Spleen (tissue), 7 donors: ENCODE data around the gene ACTA1.
"Not testable (repeated sequence)": the region's sequence is repeated elsewhere in the genome, so short reads cannot be mapped to it uniquely, and the experiment has no call there.

Source experiments
- POLR2A ChIP-seq, 3 donors: fragments of 450-650 bp; IDR thresholded peaks; one replicate each; pipeline ENCODE4 v1.5.1; 2017; ENCODE audit warnings: antibody characterized with exemption in 3 of 3, mild to moderate bottlenecking in 1 of 3
- TF ChIP-seq, protein P1 (sequence below), 11 experiments: fragments of 200-600 bp in 7 of 11; fragments of 450-650 bp in 4 of 11; sonication (generic) in 4 of 11; IDR thresholded peaks in 8 of 11; conservative IDR thresholded peaks in 3 of 11; 1 replicate in 7 of 11; 2 replicates in 4 of 11; pipeline versions ENCODE4 v1.4.0 to v1.8.0; 2016 to 2021; ENCODE audit warnings: antibody characterized with exemption in 11 of 11, inconsistent platforms in 4 of 11, mild to moderate bottlenecking in 1 of 11
- donor health status: DM: no; HTN: no; CAD: no; lungs with moderate emphysema.
- donor health status: DM: no; HTN: no; CAD: no.
- donor health status: DM: no; HTN: no; CAD: no.

GRCh38 chr1:229402329-229402728, 31.6 kb downstream of the ACTA1 start:
- TF ChIP-seq, protein P1, sequence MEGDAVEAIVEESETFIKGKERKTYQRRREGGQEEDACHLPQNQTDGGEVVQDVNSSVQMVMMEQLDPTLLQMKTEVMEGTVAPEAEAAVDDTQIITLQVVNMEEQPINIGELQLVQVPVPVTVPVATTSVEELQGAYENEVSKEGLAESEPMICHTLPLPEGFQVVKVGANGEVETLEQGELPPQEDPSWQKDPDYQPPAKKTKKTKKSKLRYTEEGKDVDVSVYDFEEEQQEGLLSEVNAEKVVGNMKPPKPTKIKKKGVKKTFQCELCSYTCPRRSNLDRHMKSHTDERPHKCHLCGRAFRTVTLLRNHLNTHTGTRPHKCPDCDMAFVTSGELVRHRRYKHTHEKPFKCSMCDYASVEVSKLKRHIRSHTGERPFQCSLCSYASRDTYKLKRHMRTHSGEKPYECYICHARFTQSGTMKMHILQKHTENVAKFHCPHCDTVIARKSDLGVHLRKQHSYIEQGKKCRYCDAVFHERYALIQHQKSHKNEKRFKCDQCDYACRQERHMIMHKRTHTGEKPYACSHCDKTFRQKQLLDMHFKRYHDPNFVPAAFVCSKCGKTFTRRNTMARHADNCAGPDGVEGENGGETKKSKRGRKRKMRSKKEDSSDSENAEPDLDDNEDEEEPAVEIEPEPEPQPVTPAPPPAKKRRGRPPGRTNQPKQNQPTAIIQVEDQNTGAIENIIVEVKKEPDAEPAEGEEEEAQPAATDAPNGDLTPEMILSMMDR (IDR thresholded peaks at IDR 0.05 in 8 of 11, conservative IDR thresholded peaks at IDR 0.05 in 3 of 11), result not testable (repeated sequence)
- TF ChIP-seq POLR2A (IDR thresholded peaks at IDR 0.05), result not testable (repeated sequence)
